BE2C (cell line): ENCODE results near the gene SIL1.

Source experiments
- DNase-seq: peaks from one replicate; pipeline ENCODE4 v3.0.0-alpha.2; 2020
- H3K27me3 ChIP-seq: fragments of 250-450 bp; sonication (Bioruptor Pico); 2 replicates; pipeline ENCODE4 v1.5.1; 2020; ENCODE audit warnings: mild to moderate bottlenecking
- H3K36me3 ChIP-seq: fragments of 250-450 bp; sonication (Bioruptor Pico); 2 replicates; pipeline ENCODE4 v1.5.1; 2020; ENCODE audit warnings: mild to moderate bottlenecking
- H3K4me1 ChIP-seq: fragments of 250-450 bp; sonication (Bioruptor Pico); 2 replicates; pipeline ENCODE4 v1.5.1; 2020
- H3K4me3 ChIP-seq: 2 replicates; pipeline ENCODE4 v1.5.1; 2011; ENCODE audit warnings: low read depth, low read length
- H3K9me3 ChIP-seq: fragments of 250-450 bp; sonication (Bioruptor Pico); 2 replicates; pipeline ENCODE4 v1.5.1; 2020
- TF ChIP-seq, protein P1 (sequence below): IDR thresholded peaks from 2 replicates; pipeline ENCODE4 v1.5.1; 2012; ENCODE audit warnings: mild to moderate bottlenecking, low read depth, low read length

The SIL1 gene

DNA sequence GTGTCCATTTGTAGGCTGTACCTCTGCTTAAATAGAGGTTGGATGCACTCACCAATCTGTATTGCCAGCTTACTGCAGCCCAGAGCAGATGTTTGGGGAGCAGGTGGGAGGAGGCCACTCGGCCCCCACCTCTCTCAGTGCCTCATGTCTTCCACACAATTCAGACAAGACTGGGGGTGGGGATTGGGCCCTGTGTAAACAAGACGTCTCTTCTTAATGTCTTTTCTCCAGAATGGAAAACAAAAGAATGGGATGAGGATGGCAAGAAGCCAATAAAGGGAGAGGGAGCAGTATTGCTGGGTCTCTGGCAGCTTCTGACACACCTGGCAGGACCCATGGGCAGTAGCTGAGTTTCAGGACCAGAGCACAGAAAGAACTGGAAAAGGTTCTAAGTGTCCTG lies 64.9 kb downstream of the SIL1 start:
- H3K9me3 ChIP-seq, result no peaks in the 10 kb centered on the region
- no peaks in the 10 kb centered on the region for H3K27me3 ChIP-seq
- DNase-seq, result no peak
- H3K4me1 ChIP-seq, result peaks cover 6% of the 10 kb centered on the region; the same call in 1 of the 2 replicates
- H3K4me3 ChIP-seq, result no peak overlapping the region
- H3K36me3 ChIP-seq, result no peaks in the 10 kb centered on the region
- TF ChIP-seq, protein P1, sequence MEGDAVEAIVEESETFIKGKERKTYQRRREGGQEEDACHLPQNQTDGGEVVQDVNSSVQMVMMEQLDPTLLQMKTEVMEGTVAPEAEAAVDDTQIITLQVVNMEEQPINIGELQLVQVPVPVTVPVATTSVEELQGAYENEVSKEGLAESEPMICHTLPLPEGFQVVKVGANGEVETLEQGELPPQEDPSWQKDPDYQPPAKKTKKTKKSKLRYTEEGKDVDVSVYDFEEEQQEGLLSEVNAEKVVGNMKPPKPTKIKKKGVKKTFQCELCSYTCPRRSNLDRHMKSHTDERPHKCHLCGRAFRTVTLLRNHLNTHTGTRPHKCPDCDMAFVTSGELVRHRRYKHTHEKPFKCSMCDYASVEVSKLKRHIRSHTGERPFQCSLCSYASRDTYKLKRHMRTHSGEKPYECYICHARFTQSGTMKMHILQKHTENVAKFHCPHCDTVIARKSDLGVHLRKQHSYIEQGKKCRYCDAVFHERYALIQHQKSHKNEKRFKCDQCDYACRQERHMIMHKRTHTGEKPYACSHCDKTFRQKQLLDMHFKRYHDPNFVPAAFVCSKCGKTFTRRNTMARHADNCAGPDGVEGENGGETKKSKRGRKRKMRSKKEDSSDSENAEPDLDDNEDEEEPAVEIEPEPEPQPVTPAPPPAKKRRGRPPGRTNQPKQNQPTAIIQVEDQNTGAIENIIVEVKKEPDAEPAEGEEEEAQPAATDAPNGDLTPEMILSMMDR, result no peak

DNA sequence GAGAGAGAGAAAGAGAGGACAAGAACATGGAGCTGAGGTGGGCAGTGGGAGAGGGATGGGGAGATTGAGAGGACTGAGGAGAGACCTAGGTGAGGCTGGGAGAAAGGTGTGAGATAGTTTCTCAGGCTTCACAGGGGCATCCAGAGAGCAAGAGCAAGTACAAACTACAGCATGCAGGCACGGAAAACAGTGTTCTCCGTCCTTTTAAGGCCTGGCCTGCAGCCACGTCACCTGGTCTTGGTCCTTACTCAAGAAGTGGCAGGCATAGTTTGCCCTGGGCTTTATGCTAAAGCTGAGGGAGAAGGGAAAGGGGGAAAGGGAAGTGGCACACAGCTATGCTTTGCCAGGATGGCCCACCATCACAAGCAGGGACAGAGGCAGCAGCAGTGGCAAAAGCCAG lies 65.7 kb downstream of the SIL1 start:
- no peaks in the 10 kb centered on the region for H3K36me3 ChIP-seq
- H3K4me1 ChIP-seq, result peaks cover 6% of the 10 kb centered on the region; the same call in 1 of the 2 replicates
- no peak overlapping the region for H3K4me3 ChIP-seq
- TF ChIP-seq, protein P1, result no peak
- H3K9me3 ChIP-seq, result no peaks in the 10 kb centered on the region
- H3K27me3 ChIP-seq, result no peaks in the 10 kb centered on the region
- no peak for DNase-seq

DNA sequence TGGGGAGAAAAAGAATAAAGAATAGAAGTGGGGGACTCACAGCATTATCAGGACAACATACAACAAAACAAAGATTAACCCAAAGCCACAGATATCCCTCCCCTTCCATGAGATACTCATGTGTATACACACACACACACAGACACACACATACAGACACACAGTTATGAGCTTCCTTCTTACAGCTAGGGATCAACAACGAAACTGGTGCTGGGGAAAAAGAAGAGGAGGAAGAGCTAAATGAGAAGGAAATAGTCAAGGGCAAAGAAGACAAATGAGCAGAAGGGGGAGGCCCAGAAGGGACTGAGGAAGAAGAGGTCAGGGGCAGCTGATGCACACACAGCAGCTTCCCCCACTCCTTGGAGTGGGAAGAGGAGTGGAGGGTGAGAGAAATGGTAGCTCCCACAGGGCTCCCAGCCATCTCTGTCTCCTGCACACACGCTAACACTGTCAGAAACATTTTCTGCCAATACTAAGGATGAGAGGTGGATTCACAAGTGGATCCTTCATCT lies 66.2 kb downstream of the SIL1 start:
- no peaks in the 10 kb centered on the region for H3K27me3 ChIP-seq
- no peak for DNase-seq
- no peaks in the 10 kb centered on the region for H3K36me3 ChIP-seq
- H3K9me3 ChIP-seq, result no peaks in the 10 kb centered on the region
- no peak overlapping the region for H3K4me3 ChIP-seq
- TF ChIP-seq, protein P1, result no peak
- peaks cover 6% of the 10 kb centered on the region; the same call in 1 of the 2 replicates for H3K4me1 ChIP-seq

DNA sequence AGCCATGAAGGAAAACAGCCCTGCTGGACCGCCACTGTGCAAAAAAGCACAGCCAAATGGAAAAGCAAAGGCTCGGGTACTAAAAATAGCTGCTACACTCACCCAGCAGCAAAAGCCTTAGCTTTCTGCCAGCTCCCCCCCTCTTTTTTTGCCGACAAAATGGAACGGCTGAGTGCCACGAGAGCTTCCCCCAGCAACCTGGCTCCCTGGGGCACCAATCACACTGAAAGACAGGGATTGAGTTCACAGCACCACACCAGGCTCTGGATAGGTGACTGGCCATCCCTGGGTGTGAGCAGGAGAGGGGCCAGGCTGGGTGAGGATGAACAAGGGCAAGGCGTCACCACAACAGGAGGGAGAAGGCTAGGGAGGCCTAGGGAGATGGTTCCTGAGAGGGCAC lies 66.7 kb downstream of the SIL1 start:
- peaks cover 6% of the 10 kb centered on the region; the same call in 1 of the 2 replicates for H3K4me1 ChIP-seq
- TF ChIP-seq, protein P1, result no peak
- no peaks in the 10 kb centered on the region for H3K9me3 ChIP-seq
- DNase-seq, result no peak
- H3K36me3 ChIP-seq, result no peaks in the 10 kb centered on the region
- H3K27me3 ChIP-seq, result no peaks in the 10 kb centered on the region
- H3K4me3 ChIP-seq, result no peak overlapping the region

DNA sequence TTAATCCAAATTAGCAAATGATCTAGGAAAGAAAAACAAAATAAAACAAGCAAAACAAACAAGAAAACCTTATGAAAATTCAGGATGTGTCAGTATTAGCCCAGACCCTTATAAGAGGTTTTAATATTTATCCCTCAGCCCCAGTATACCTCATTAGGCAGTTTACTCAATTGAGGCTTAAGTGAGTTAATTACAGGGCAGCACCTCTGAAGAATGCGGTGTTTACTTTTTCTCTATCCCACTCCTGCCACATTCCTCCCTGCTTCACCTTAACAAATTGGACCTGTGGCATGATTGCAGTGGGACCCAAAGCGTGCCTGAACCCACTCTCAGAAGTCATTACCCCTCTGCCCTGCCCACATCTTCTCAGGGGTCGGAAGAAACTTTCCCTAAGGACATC lies 67.1 kb downstream of the SIL1 start:
- Histone ChIP-seq H3K4me3 (no peak overlapping the region), H3K4me1 (peaks cover 6% of the 10 kb centered on the region; the same call in 1 of the 2 replicates), H3K36me3 (no peaks in the 10 kb centered on the region), H3K9me3 (no peaks in the 10 kb centered on the region), H3K27me3 (no peaks in the 10 kb centered on the region)
- no peak for DNase-seq
- TF ChIP-seq, protein P1, result no peak

DNA sequence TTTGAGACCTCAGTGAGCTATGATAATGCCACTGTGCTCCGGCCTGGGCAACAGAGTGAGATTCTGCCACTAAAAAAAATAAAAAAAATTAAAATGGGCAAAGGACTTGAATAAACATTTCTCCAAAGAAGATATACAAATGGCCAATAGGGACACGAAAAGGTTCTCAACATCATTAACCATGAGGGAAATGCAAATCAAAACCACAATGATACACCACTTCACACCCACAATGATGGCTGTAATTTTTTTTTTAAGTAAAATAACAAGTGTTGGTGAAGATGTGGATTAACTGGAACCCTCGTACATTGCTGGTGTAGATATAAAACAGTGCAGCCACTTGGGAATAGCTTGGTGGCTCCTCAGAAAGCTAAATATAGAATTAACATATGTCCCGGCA lies 68.0 kb downstream of the SIL1 start:
- TF ChIP-seq, protein P1, result no peak
- Histone ChIP-seq H3K4me3 (no peak overlapping the region), H3K27me3 (no peaks in the 10 kb centered on the region), H3K9me3 (no peaks in the 10 kb centered on the region), H3K36me3 (no peaks in the 10 kb centered on the region), H3K4me1 (peaks cover 6% of the 10 kb centered on the region; the same call in 1 of the 2 replicates)
- no peak for DNase-seq
